ENCODE data around the gene KRTAP13-3. TPM values are rescaled to one million over a fixed set of nuclear protein-coding genes. Genes with fewer than 3 reads are reported as not detected.

The KRTAP13-3 gene, protein sequence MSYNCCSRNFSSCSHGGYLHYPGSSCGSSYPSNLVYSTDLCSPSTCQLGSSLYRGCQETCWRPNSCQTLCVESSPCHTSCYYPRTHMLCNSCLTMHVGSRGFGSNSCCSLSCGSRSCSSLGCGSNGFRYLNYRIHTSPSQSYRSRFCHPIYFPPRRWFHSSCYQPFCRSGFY
- total RNA-seq: not detected

DNA sequence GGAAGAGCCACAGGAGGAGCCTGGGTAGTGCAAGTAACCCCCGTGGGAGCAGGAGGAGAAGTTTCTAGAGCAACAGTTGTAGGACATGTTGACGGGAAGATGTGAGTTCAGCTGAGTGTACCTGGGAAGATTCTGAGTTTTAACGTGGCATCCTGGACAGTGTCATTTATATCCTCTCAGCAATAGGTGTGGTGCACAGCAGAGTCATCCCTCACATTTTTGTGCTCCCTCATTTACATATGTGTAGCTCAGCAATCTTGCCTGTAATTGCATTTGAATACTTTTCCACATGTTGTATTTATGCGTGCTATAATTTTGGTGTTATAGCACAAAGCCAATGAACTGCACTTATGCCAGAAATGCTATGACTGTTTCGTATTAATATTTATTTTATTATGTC, at the start of gene KRTAP13-3:
TSS of gene KRTAP13-3 (minus strand) at position 101 of the 400 bp plus-strand sequence. CDS start at position 87, 14 bp downstream.
- no peak for DNase-seq (ENCODE audit: low spot score)

DNA sequence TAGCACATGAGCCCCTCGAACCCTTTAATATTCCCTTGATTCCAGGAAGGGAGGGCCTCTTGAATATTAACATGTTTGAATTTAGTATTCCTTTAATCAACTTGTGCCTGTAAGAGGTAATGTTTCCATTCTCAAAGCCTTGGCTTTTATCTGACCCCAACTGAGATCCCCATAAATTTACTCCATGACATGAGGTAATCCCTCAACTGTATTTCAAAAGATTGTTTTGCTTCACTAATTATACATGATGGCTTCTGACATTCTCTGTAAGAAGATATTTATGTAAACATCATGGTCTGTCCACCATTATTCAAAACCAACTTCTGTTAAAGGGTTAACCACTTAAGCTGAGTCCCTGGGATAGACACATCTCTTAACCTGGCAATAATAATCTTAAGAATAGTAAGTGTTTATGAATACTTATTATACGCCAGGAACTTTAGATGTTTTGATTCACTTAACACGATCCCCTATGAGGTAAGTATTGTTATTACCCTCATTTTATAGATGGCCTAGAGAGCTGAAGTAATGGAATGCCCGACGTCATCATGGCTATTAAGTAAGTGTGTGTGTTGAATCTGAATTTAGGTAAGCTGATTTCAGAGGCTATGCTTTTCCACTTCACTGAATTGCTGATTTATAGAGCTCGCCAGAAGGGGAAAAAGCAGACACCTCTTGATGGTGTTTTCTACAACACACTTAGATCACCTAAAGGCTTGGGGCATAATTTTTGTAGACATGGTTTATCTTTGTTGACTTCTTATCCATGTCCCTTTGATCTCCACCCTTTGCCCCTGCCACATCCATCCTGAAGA, 43.4 kb upstream of the KRTAP13-3 start:
- no peak for DNase-seq (ENCODE audit: low spot score)

DNA sequence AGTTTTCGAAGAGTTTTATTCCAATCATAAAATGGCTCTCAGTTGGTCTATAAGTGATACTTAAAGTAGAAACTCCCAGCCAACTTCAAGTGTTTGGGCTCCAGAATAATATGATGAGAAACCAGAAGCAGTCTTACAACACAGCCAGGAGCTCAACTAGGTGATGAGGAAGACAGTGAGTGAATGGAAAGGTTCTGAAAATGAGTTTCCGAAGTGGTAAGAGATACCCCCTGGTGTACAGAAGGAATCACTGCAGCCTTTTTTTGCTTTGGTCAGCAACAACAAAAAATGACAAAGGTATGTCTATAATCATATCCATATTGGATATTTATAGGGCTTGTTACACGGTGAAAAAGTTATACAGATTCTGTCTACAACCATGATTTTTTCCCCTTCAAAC, 38.0 kb upstream of the KRTAP13-3 start:
- no peak for DNase-seq (ENCODE audit: low spot score)

- DNase-seq (ENCODE audit: low spot score): no peak
These were observed 22.8 kb upstream of the KRTAP13-3 start for GRCh38 chr21:30448514-30448913.

GRCh38 chr21:30447056-30447455, 21.3 kb upstream of the KRTAP13-3 start:
- DNase-seq (ENCODE audit: low spot score): no peak

DNA sequence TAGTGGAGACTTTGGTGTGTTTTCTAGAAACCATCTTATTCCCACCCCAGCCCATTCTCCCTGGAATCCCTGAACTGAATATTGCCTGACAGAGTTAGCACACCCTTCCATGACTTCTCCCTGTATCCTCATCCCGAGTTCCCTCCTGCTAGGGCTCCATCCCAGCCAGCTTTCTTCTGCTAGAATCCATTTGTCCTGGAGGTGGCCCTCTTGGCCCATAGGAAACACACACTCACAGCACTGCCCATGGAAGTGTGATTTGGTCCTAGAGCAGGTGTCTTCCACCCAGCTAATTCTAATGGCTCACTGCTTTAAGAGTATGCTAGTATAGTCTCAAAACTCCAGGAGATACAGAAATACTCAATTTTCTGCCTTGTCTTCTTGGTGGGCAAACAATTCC, 18.5 kb upstream of the KRTAP13-3 start:
- no peak for DNase-seq (ENCODE audit: low spot score)

- no peak for DNase-seq (ENCODE audit: low spot score)
These were observed 17.5 kb upstream of the KRTAP13-3 start for GRCh38 chr21:30443226-30443625.

- DNase-seq (ENCODE audit: low spot score): no peak
These were observed 14.2 kb upstream of the KRTAP13-3 start, which contains the start of gene KRTAP15-1 for GRCh38 chr21:30439975-30440374. Gene KRTAP15-1 (plus strand): TSS chr21:30440275. CDS start chr21:30440328, 53 bp downstream.

GRCh38 chr21:30437010-30437565, 11.4 kb upstream of the KRTAP13-3 start:
- no peak for DNase-seq (ENCODE audit: low spot score)

DNA sequence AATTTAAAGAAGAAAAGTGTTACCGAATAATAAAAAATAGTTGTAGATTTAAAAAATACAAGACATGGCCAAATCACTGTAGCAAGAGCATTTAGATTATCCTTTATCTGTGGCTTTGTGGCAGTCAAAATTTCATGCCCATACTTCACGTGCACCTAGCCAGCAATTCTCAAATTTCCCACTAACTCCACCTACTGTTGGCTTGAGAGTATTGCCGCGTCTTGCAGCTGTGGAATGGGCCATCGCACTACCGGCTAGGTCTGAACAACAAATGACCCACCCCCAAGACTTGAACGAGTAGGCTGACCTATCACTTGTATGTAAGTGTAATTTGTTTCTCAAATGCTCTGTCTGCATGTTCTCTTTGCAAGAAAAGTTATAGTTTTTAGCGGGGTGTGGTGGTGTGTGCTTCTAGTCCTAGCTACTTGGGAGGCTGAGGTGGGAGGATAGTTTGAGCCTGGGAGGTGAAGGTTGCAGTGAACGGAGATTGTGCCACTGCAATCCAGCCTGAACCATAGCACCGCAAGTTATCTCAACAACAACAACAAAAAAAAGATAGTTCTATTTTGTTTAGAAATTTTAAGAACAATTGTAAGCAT, 8.4 kb upstream of the KRTAP13-3 start:
- DNase-seq (ENCODE audit: low spot score): no peak

GRCh38 chr21:30430170-30430655, 4.5 kb upstream of the KRTAP13-3 start, which contains the start of gene KRTAP13-4:
Gene KRTAP13-4 (plus strand): TSS chr21:30430220. CDS start chr21:30430276, 56 bp downstream.
- no peak for DNase-seq (ENCODE audit: low spot score)

- DNase-seq (ENCODE audit: low spot score): no peak
These were observed 1.0 kb upstream of the KRTAP13-3 start for GRCh38 chr21:30426731-30427130.

DNA sequence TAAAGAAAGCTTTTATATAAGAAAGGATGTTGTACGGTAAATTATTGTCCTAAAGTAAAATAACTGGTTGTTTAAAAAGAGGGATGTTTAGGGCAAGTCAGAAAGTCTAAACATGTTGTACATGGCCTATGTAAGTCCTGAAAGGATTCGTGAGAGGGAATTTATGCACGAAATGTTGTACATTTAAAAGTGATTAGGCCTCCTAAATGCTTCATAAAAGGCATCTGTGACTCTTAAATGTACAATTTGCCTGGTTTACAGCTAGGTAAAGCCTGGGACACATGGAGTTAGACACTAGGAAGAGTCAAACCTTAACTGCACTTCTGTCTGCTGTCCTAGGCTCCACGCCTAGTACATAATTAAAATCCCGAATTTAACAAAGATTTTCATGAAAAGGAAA, 9.7 kb downstream of the KRTAP13-3 start:
- no peak for DNase-seq (ENCODE audit: low spot score)

DNA sequence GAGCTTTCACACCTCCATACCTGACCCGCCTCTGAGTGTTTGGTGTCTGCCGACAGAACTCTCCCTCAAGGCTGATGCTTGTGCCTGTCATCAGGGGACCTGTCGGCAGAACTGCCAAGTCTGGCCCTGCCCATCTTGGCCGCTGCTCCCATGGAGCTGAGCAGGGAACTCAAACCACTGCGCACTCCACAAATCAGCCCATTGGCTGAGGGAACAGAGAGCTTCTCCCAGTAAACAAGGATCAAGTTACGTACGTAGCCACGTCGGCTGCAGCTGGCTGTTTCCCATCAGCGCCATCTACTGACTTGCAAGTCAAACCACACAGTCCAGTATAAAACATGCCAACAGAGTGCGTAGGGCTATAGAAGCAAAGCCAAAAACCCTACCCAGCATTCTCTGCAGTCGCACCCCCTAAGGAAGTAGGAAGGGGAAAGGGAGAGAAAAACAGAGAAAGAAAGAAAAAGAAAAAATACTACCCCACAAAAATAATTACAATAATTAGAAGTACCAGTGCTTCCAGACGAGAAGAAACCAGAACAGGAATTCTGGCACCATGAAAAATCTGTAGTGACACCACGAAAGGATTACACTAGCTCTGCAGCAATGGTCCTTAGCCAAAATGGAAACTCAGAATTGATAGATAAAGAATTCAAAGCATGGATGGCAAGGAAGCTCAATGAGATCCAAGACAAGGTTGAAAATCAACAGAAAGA, 16.8 kb downstream of the KRTAP13-3 start:
- DNase-seq (ENCODE audit: low spot score): no peak

DNA sequence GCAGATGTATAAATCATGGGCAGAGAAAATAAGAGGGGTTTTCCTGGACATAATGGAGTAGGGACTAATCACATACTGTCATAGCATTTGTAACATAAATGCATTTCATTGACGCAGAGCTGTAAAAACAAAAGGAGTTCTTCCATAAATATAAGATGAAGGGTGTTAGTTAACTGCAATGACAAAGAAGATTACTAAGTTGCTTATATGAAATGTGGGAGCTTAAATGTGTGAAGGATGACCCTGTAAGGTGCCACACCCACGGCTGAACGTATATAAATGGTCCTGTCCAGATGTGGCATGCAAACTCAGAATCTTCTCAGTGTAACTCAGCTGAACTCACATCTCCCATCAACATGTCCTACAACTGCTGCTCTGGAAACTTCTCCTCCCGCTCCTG, 30.0 kb downstream of the KRTAP13-3 start, which contains the start of gene KRTAP13-1:
TSS of gene KRTAP13-1 (plus strand) at position 301 of the 400 bp plus-strand sequence. CDS start at position 357, 56 bp downstream.
- DNase-seq (ENCODE audit: low spot score): no peak

DNA sequence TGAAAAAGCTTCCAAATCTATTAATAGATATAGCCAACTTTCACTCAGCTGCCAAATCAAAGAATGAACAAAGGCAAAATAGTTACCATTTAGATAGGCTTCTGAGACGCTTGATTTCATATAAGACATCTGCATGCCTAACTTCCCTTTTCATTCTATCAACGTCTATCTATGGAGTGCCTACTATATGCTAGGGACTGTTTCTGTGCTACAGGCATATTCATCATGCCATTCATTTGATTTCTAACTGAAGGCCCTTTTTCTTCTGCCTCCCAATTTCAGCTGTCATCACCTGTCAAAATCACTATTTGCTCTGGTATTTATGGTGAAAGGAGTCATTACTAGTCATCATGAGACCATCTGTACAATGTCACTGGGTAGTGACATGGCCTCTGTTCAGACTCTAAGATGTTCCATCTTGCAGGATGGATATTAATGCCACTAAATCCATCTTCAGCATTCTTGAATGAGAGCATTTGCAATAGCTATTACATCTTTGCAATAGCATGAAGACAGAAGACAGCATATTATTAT, 34.2 kb downstream of the KRTAP13-3 start:
- no peak for DNase-seq (ENCODE audit: low spot score)

DNA sequence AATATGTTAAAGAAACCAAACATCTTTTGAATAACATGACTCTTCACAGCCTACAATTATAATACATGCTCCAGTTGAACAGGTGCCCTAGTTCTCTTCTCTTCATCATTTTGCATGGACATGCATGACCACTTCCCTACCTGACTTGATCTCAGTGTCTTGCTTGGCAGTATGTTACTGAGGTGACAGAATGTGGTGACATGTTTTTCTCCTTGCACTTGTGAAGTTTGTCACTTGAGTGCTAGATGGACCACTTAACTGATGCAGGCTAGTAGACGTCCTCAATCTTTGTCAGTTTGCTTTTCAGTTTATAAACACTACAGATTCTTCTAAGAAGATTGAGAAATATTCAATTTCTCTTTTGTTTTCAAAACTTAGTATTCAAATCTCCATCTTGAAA, 43.5 kb downstream of the KRTAP13-3 start:
- no peak for DNase-seq (ENCODE audit: low spot score)
